GM12878 (cell line): Measurements from ENCODE around the gene CCDC57.

Experiments
- CTCF ChIP-seq, 3 experiments: IDR thresholded peaks in 2 of 3; conservative IDR thresholded peaks in 1 of 3; 2 replicates each; pipeline ENCODE4 v1.5.1; 2011; ENCODE audit warnings: low read depth in 3 of 3, low read length in 3 of 3, mild to moderate bottlenecking in 3 of 3, control low read depth in 2 of 3, moderate library complexity in 2 of 3, inconsistent platforms in 1 of 3, mixed read lengths in 1 of 3; ENCODE audit not compliant: control insufficient read depth in 2 of 3, insufficient read depth in 1 of 3; ENCODE audit errors: extremely low read depth in 1 of 3
- ELK1 ChIP-seq: IDR thresholded peaks from 2 replicates; pipeline ENCODE4 v1.6.1; 2012; ENCODE audit warnings: low read depth, low read length, improper control_type of control experiment
- EP300 ChIP-seq, 2 experiments: fragments of 150-350 bp in 1 of 2; IDR thresholded peaks; 2 replicates each; pipeline ENCODE4 v1.6.1; 2011 to 2012; ENCODE audit warnings: low read depth in 2 of 2, low read length in 2 of 2, borderline replicate concordance in 1 of 2, improper control_type of control experiment in 1 of 2, inconsistent platforms in 1 of 2; ENCODE audit not compliant: control insufficient read depth in 1 of 2
- MAX ChIP-seq: IDR thresholded peaks from 2 replicates; pipeline ENCODE4 v1.6.1; 2012; ENCODE audit warnings: low read depth, low read length, improper control_type of control experiment
- POLR2AphosphoS5 ChIP-seq: IDR thresholded peaks from 2 replicates; pipeline ENCODE4 v1.6.1; 2011; ENCODE audit warnings: mild to moderate bottlenecking, low read length, inconsistent platforms
- RB1 ChIP-seq: fragments of 450-650 bp; formaldehyde crosslinking; IDR thresholded peaks from 2 replicates; pipeline ENCODE4 v1.6.1; 2017; ENCODE audit warnings: mild to moderate bottlenecking, borderline replicate concordance
- REST ChIP-seq: IDR thresholded peaks from 2 replicates; pipeline ENCODE4 v1.6.1; 2012; ENCODE audit warnings: mild to moderate bottlenecking, low read depth, low read length
- USF1 ChIP-seq: IDR thresholded peaks from 2 replicates; pipeline ENCODE4 v1.6.1; 2011; ENCODE audit warnings: borderline replicate concordance, low read depth, mild to moderate bottlenecking, moderate library complexity, mixed read lengths, low read length; ENCODE audit not compliant: insufficient read depth; ENCODE audit errors: extremely low read length

DNA sequence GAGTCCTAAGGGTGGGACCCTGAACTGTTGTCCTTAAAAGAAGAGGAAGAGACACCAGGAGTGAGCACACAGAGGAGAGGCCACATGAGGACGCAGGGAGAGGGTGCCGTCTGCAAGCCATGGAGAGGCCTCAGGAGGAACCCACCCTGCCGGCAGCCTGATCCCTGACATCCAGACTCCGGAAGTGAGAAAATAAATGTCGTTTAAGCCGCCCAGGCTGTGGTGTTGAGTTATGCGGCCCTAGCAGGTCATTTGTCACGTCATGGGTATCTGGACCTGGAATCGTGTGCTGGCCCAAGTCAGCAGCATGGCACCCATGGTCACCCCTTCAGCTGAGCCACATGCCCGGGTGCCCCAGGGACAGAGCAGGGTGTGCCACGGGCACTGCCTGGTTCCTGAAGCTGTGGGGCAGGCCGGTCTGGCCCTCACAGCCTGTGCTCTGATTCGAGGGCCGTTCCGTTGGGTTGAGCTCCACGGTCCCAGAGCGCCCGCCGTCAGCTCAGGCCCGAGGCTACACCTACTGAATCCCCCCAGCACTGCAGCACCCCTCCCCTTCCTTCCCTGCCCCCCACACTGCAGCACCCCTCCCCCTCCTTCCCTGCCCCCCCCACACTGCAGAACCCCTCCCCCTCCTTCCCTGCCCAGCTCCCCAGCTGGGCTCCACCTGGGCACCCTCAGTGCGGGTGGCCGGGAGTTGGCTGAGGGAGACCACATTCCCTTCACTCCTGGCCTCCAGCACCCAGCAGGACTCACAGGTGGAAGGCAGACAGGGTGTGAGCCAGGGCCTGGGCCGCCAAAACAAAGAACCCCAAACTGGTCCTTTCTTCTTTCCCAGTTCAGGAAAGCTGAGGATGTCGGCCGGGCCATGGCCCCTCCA is 2.7 kb upstream of the CCDC57 start:
- TF ChIP-seq MAX (no peak), USF1 (no peak), CTCF (IDR thresholded peaks at IDR 0.05 in 2 of 3, conservative IDR thresholded peaks at IDR 0.05 in 1 of 3; ENCODE audit: control insufficient read depth in 2 of 3, extremely low read depth in 1 of 3, insufficient read depth in 1 of 3, low read depth in 3 of 3, low read length in 3 of 3) (no peak), POLR2AphosphoS5 (no peak), EP300 (IDR thresholded peaks at IDR 0.05; ENCODE audit: borderline replicate concordance in 1 of 2, control insufficient read depth in 1 of 2, low read depth in 2 of 2, low read length in 2 of 2) (no peak), REST (no peak), ELK1 (no peak), RB1 (no peak)
